Mammary epithelial cell (primary cell): ENCODE results near the gene EIF4G1.

ENCODE experiments used
- CTCF ChIP-seq, 2 donors: IDR thresholded peaks in 1 of 2; conservative IDR thresholded peaks in 1 of 2; 2 replicates each; pipeline ENCODE4 v1.5.1; 2011 to 2012; ENCODE audit warnings: inconsistent platforms in 2 of 2, low read length in 2 of 2, mild to moderate bottlenecking in 2 of 2, control low read depth in 1 of 2, low read depth in 1 of 2; ENCODE audit not compliant: insufficient read depth in 1 of 2; ENCODE audit errors: extremely low read depth in 1 of 2
- EZH2 ChIP-seq: IDR thresholded peaks from 2 replicates; pipeline ENCODE4 v1.6.1; 2012; ENCODE audit warnings: low read length, inconsistent platforms, borderline replicate concordance

GRCh38 chr3:184355261-184356040, 41.0 kb downstream of the EIF4G1 start:
- TF ChIP-seq CTCF (conservative IDR thresholded peaks at IDR 0.05 in 1 of 2, IDR thresholded peaks at IDR 0.05 in 1 of 2; ENCODE audit: extremely low read depth in 1 of 2, insufficient read depth in 1 of 2, low read depth in 1 of 2, low read length in 2 of 2) (no peak), EZH2 (no peak)
